H1 (cell line): ENCODE data around the gene TRIM41. TPM values are rescaled to one million over a fixed set of nuclear protein-coding genes. Genes with fewer than 3 reads are reported as not detected.

Source experiments
- CBX5 ChIP-seq: fragments of 300-800, 300-1000 bp; sonication (generic); IDR thresholded peaks from 2 replicates; pipeline ENCODE4 v1.7.1; 2016; ENCODE audit warnings: antibody characterized with exemption, low read length, low read depth
- CHD7 ChIP-seq: fragments of 300-600 bp; sonication (generic); IDR thresholded peaks from 2 replicates; pipeline ENCODE4 v1.7.1; 2012; ENCODE audit warnings: low read length, moderate library complexity, mild to moderate bottlenecking, inconsistent platforms; ENCODE audit not compliant: insufficient replicate concordance
- TBP ChIP-seq: IDR thresholded peaks from 2 replicates; pipeline ENCODE4 v1.6.1; 2011; ENCODE audit warnings: low read depth, low read length, improper control_type of control experiment
- polyA plus RNA-seq, 7 experiments: library from polyadenylated mRNA; depleted of rRNA in 3 of 7; stranded (reverse) in 5 of 7; unstranded in 2 of 7; fragments of >200 nt in 5 of 7; fragments of 200-250 nt in 2 of 7; gene quantifications; 1 replicate in 5 of 7; 2 replicates in 1 of 7; 4 replicates in 1 of 7; pipeline versions ENCODE4 v1.2.1 to v1.2.3, GENCODE V29; 2011 to 2013; ENCODE audit warnings: missing spikeins in 2 of 7, mixed read lengths in 2 of 7
- total RNA-seq: library from RNA; stranded (reverse); fragmentation: NEBNext Ultra II Directional; extraction: Animal tissue kit (Norgen Biotek cat#: 25700); gene quantifications from 2 replicates; pipeline ENCODE4 v1.2.1, GENCODE V29; 2021

The TRIM41 gene
- total and polyA plus RNA-seq, 2 of the 8 experiments (the other 6 are each of a cell fraction or from before 2014, with no cell fraction given) = 12.9 to 21.6 TPM

GRCh38 chr5:181186022-181186421 is 37.1 kb upstream of the TRIM41 start (continued):
- no peak for TF ChIP-seq CHD7
- no peak for TF ChIP-seq CBX5
- no peak for TF ChIP-seq TBP
